Amygdala (tissue), 56 donors: ENCODE measurements around the gene MACC1.

Experiments
- DNase-seq, 56 donors: peaks; one replicate each; lab custom pipeline; 2025; lab: John Stamatoyannopoulos, UW

Gene MACC1

DNA sequence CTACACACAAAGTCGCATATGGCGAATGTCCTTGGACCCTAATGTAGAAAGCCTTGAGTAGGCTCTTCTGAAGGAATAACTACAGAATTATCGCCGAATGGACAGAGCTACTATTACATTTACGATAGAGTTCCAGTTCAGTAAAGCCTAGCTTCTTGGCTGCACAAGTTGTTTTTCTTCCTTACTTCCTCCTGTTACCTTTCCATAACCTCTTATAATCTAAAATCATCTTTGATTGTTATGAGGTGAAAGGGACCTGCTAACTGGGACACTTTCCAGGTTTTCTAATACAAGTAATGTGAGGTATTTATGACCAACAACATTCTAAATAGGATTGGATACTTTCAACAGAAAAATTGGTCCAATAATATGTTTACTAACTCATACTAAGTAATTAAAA lies 31.2 kb downstream of the MACC1 start:
- DNase-seq, result no peak

DNA sequence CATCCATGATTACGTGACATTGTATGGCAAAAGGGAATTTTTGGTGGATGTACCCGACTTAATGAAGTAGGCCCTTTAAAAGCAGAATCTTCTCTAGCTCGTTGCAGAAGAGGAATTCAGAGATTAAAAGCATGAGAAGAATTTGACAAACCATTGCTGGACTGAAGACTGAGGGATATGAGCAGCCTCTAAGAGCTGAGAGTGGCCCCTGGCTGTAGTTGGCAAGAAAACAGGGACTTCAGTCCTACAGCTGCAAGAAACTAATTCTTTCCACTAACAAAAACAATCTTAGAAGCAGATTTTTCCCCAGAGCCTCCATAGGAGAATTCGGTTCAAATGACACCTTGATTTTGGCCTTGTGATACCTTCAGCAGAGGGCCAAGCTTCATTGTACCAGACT lies 34.1 kb downstream of the MACC1 start:
- DNase-seq, result no peak

DNA sequence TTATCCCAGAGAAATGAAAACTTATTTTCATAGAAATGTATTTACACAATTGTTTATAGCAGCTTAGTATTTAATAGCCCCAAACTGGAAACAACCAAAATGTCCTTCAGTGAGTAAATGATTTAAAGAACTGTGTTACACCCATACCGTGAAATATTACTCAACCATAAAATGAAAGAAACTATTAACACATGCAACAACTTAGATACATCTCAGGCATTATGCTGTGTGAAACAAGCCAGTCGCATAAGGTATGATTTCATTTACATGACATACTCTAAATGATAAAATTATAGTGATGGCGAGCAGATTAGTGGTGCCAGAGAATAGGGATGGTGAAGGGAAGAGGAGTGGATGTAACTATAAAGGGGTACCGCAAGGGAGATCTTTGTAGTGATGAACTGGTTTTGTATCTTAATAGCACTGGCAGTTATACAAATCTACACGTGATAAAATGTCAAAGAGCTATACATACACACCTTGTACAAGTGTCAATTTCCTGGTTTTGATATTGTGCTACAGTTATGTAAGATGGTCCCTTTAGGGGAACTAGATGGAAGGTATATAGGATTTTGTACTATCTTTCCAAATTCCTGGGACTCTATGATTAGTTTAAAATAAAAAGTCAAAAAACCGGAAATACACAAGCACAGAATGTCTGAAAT lies 40.5 kb downstream of the MACC1 start:
- DNase-seq, result no peak

DNA sequence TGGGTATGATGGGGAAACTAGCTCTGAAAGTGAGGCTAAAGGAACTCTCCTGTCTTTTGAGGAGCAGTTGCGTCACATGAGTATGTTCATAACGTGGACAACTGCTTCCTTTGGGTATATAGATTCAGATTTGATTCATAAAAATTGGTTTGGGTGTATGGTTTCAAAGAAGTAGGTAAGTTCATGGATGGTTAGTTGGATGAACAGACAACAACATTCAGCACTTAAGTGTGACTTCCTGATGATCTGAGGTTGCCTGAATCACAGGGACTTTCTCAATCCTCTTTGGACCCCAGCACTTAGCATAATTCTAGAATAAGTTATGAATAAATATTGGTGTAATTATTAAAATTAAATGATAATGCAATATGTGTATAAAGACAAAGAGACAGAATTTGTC lies 43.4 kb downstream of the MACC1 start:
- DNase-seq, result no peak

DNA sequence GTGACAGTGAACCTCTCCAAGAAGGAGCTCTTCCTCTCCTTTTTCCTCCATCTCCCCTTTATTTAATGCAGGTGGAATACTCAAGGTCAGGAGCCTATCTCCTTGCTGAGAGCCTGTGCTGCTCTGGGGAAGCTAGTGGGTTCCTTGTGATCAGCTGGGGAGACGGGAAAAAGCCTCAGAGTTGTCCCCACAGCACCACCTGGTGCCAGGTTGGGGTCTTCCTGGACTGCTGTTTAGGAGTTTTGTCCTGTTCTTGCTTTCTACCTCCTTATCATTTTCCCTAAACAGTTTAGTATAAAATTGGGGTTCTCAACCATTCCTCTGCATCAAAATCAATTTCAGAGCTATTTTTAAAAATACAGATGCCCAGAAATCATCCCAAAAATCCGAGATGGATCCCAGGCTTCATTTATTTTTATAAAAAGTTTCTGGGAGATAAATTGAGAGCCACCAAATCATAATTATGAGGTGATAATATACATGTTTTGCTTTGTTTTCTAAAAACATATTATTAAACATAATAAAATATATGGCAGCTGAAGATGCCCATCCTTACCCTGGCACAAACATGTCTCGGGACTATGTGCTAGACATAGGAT lies 44.3 kb downstream of the MACC1 start:
- DNase-seq, result peak in 14 of 56 donors; percentile 1 to 35 (median 7)

DNA sequence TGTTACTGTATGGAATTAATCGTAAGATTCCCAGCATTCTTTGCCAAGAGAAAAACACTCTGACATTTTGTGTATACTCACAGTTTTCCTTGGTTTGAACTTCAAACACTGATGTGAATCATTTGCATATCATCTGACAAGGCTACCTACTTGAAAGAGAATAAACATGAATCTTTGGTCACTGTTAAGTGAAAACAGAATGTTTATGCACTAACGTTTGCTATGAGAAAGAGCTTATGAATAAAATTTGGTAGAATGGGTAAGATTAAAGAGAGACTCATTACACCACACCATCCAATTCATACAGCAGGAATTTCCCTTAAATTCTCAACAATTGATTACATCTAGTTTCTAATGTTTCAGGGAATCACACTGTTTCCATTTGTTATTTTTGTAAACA lies 46.6 kb downstream of the MACC1 start:
- DNase-seq, result no peak

DNA sequence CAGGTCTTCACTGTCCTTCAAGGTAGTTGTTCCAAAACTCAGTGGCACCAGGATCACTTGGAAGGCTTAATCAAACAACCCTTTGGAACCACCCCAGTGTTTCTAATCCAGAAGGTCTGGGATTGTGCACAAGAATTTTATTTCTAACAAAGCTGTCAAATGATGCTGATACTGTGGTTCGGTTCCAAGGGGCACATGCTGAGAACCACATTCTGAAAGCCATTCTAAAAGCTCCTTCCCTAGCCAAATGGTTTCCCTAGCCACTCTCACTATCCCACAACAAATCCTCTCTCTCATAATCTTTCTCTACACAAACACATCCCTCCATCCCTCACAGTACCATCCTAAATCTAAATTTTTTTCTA lies 52.1 kb downstream of the MACC1 start:
- no peak for DNase-seq

DNA sequence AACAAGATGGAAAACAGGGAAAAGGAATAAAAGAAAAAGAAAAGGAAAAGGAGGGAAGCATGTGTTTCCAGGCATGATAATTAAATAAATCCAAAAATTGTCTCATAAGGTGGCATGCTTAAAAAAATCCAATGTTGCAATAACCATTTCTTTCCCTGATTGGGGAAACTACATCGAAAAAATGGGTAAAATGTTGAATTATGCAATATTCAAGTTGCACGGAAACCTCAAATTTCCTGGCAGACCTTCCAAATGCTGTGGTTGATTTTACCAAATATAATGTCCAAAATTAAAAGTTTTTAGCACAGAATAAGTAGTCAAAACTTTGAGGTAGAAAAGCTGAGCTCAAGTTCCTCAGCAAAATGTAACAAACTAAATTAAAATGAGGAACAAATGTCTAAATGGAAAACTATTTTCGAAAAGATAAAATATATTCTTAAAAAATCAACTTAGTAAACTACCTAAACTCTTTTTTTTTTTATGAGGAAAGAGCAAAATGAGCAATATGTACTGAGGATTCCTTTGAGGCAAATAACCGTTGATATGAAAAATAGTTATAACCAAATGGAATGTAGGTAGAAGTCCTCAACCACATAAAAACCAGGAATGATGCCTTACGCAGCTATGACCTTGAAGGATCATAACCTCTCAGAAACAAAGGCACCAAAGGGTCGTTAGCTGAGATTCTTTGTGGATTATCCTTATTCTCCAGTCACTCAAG lies 52.6 kb downstream of the MACC1 start:
- no peak for DNase-seq

DNA sequence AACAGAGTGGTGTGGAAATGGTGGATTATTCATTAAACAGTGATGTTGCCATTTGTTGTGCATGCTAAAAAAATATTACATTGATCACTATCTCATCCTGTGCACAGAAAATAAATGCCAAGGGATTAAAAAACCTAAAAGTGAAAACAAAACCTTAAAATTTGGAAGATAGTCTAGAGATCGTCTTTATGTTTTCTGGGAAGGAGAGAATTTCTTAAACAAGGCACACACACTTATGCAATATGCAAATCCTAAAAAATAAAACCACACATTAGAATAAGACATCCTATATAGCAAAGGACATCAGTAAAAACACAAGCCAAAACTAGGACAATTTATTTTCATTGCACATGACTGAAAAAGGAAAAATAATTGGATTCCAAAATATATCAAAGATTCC lies 54.5 kb downstream of the MACC1 start:
- DNase-seq, result no peak

DNA sequence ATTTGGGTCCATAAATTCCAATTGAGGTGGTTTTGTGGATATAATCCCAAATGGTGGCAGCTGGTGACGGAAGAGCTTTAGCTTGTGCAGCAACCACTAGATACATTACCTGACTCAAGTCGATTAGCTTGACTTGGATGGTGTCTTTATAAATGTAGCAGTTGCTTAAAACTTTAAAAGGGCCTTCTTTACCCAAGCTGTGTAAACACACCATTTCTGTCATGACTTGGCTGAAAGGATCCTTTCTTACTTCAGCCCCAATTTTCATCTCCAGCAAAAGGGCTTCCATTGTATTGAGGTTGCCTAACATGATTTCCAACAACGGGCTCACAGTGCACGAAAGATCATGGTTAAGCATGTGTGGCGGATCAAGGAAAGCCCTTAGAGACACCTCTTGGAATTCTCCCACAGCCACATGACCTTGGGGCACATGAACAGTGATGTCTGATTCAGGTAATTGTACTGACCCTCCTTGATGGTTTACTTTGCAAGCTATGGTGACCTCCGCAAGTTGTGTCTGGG lies 57.9 kb downstream of the MACC1 start:
- DNase-seq, result no peak

DNA sequence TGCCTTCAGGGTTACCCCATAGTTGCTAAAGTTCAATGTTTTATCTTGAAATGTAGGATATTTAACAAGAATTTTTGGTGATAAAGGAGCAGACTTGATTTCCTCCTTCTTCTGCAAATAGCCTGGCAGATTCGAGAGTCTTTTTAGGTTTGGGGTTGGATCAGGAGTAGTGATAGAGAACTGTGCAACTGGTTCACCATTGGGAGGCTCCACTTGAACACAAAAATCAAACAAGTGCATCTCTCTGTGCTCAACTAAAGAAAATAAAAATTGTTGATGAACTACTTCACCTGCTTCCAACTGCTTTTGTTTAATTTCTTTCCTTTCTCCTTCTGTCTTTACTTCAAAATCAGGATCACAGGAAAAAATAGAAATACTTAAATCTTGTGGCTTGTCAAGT lies 58.5 kb downstream of the MACC1 start:
- DNase-seq, result peak in 8 of 56 donors; percentile 2 to 54 (median 7)

DNA sequence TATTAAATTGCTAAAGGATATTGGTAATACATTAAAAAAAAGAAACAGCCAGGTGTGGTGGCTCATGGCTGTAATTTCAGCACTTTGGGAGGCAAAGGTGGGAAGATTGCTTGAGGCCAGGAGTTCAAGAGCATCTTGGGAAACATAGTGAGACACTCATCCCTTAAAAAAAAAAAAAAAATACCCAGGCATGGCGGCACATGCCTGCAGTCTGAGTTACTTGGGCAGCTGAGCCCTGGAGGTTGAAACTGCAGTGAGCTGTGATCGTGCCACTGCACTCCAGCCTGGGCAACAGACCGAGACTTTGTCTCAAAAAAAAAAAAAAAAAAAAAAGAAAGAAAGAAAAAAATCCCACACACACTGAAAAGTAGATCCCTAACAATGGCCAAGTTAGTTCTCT lies 59.7 kb downstream of the MACC1 start:
- DNase-seq, result no peak

DNA sequence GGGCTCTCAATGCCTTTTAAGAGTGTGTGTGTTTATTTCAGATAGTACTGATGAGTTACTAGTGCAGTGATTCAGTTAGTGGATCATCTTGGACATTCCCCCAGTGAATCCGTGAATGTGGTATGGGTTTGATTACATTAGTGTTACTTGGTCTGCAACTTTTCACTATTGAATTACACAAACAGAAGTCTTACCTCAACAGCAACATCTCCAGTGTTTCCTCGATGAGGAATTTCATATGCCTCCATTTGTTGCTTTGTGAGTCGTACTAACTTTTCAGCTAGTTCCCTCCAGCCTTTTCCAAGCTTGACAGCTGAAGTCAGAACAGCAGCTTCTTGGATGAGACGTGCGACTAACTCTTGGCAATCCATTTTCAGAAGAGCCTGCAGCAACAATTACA lies 63.2 kb downstream of the MACC1 start:
- no peak for DNase-seq

DNA sequence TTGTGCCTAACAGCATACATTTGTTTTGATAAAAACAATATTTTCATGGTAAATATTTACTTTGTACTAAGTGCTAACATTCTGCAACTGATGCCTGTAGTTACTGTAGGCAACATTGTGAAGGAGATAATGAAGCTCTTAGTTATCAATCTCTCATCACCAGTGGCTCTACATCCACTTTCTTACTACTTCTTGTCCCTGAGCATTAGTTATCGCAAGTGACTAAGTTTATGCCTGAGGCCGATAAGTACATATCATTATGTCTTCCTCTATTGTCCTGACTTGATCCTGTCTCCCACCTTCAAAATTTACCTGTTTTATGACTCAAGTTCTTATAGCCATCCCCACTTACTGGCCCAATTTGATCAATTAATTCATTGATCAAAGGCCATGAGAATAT lies 63.6 kb downstream of the MACC1 start:
- no peak for DNase-seq

DNA sequence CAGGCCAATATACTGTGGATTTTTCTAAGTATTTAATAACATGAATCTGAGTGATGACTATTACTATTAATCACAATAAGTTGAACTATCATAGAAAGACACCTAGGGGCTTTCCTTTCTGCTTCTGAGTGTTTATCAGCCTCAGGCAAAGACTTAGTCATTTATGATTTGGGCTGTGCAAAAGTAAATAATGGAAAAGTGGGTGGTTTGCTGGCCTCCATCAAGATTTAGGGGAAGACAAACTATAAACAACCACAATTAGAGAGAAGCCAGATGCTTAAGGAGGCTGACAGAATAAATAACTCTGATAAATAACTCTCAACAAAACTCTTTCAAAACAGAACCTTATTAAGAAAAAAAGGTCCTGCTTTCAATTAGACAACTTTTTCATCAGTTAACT lies 64.7 kb downstream of the MACC1 start:
- DNase-seq, result no peak

DNA sequence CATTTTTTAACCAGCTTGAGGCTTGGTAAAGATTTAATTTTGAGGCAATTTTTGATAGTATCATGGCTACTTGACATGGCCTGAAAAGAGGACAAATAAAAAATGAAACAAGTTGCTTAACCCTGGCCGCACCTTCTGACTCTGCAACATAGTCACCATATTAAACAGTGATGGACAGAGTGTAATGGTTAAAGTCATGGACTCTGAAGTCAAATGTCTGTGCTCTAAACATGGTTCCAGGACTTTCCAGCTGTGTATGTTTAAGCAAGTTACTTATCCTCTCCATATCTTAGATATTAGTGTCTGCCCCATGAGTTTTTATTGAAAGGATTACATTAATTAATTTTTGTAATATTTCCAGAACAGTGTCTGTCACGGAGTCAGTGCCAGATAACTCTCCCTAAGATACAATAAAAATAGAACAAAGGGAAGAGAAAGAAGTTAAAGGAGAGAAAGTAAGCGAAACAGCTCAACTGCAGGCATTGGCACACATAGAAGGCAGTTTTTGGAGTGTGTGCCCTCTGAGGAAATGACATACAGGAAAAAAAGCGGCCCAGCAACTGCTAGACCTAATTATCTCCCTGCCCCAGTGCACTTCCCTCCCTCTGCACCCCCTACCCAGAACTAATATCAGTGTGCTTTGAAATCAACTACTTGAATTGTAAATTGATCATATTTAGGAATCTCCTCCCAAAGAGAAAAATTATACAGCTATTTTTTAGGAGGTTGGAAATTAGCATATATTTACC lies 65.3 kb downstream of the MACC1 start:
- no peak for DNase-seq

DNA sequence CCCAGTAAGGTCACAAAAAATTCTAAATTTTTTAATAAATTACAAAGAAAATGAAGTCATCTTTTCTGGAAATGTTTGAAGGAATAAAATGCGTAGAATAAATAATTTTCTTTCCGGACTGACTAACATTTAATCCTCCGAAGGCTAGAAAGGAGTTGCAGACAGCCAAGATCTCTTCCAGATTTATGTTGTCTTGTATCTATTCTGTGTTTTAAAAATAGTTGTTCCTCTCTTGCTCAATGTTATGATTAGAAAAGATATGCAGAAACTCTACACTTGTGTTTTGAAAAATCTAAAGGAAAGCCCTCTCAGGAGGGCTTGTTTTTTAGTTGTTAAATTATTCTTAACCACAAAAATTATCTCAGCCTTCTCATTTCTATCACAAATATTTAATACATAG lies 70.7 kb downstream of the MACC1 start:
- DNase-seq, result no peak

DNA sequence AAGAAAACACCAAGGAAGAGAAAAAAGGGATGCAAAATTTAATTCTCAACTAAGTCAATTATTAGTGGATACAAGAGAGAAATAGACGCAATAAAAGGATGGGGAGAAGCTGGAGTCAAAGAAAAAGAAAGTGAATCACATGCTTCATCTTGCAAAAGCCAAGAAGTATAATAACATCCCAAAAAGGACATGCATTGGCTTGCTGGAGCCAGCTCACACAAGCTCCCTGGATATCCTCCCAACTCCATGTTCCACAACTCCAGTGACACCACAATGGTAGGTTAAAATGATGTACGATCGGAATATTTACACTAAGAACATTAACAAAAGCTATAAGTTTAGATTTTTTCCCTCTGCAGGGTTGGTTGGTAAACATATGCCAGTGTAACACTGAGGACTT lies 72.4 kb downstream of the MACC1 start:
- DNase-seq, result no peak

DNA sequence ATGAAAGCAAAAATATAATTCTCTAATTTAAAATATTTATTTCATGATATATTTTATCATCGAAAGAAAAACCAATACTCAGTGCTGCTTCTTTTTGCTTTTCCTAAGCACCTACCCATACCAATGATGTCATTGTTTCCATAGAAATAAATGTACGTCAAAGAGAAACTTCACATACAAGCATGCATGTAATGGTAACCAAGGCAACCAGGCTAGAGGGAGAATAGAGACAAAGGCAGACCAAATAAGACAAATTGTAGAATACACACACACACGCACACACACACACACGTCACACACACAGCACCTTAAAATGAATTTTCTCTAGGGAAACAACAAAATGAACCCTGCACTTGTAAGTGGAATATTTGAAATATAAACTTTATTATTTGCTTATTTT lies 75.5 kb downstream of the MACC1 start:
- peak in 2 of 56 donors; percentile 2 to 10 for DNase-seq

DNA sequence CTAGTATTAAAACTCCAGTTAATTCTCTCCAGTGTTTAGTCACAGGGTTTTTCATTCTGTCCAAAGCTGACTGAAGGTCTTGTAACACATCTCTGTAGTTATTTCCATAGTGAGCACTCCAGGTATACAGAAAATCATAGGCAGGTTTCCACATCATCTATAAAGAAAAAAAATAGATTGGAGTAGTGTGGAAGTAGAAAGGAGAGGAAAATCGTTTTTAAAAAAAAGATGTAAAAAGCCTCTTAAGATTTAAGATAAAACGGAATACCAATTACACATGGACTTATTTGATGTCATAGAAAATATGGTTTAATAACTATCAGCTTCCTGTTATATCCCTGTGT lies 76.2 kb downstream of the MACC1 start:
- DNase-seq, result no peak

DNA sequence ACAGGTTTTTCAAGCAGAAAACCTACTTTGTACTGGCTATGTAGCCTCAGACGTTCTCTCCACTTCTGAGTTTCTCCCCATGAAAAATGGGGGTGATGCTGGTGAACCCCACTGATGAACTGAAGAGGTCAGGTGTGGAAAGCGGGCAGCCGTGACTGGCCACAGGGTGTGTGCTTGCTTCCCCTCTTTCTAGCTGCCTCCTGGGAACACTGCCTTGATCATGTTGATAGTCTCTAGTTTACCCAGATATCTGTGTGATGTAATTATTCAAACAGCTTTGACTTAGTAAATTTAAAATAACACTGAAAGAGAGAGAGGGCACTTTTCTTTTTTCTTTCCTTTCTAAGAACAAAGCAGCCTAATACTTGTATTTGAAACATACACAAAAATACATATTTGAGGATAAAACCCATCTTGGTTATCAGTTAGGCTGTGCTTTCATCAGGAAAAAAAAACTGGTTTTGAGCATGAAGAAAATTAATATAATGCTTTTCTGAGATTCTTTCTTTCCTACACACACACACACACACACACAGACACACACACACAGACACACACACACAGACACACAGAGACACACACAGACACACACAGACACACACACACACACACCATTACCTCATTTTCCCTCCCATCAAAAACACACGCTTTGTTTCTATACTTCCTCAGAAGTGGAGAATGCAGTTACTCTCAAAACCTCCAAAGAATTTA lies 76.7 kb downstream of the MACC1 start:
- no peak for DNase-seq
